Measurements from ENCODE around the gene ZFYVE16. TPM values are rescaled to one million over a fixed set of nuclear protein-coding genes. Genes with fewer than 3 reads are reported as not detected.
"Not testable (repeated sequence)": the region's sequence is repeated elsewhere in the genome, so short reads cannot be mapped to it uniquely, and the experiment has no call there.

The ZFYVE16 gene
- total RNA-seq, 1 donor from 2014 or later = 80.5 TPM

GRCh38 chr5:80382488-80382887 lies 25.4 kb upstream of the ZFYVE16 start:
- Mint-ChIP-seq H3K36me3 (ENCODE audit: low read depth, unreplicated experiment) (no peaks in the 10 kb centered on the region), H3K4me1 (ENCODE audit: unreplicated experiment) (no peaks in the 10 kb centered on the region), H3K27ac (ENCODE audit: unreplicated experiment) (no peak overlapping the region), H3K9me3 (ENCODE audit: unreplicated experiment) (no peaks in the 10 kb centered on the region), H3K27me3 (ENCODE audit: unreplicated experiment) (peaks cover 4% of the 10 kb centered on the region), H3K4me3 (ENCODE audit: unreplicated experiment) (no peak overlapping the region)
- TF ChIP-seq, protein P1, sequence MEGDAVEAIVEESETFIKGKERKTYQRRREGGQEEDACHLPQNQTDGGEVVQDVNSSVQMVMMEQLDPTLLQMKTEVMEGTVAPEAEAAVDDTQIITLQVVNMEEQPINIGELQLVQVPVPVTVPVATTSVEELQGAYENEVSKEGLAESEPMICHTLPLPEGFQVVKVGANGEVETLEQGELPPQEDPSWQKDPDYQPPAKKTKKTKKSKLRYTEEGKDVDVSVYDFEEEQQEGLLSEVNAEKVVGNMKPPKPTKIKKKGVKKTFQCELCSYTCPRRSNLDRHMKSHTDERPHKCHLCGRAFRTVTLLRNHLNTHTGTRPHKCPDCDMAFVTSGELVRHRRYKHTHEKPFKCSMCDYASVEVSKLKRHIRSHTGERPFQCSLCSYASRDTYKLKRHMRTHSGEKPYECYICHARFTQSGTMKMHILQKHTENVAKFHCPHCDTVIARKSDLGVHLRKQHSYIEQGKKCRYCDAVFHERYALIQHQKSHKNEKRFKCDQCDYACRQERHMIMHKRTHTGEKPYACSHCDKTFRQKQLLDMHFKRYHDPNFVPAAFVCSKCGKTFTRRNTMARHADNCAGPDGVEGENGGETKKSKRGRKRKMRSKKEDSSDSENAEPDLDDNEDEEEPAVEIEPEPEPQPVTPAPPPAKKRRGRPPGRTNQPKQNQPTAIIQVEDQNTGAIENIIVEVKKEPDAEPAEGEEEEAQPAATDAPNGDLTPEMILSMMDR (IDR thresholded peaks at IDR 0.05; ENCODE audit: unreplicated experiment) = no peak
- no peak for DNase-seq (ENCODE audit: low spot score)

- Mint-ChIP-seq H3K27me3 (ENCODE audit: unreplicated experiment) (peaks cover 4% of the 10 kb centered on the region), H3K36me3 (ENCODE audit: low read depth, unreplicated experiment) (no peaks in the 10 kb centered on the region), H3K27ac (ENCODE audit: unreplicated experiment) (no peak overlapping the region), H3K4me1 (ENCODE audit: unreplicated experiment) (no peaks in the 10 kb centered on the region), H3K9me3 (ENCODE audit: unreplicated experiment) (no peaks in the 10 kb centered on the region), H3K4me3 (ENCODE audit: unreplicated experiment) (no peak overlapping the region)
- TF ChIP-seq, protein P1 (IDR thresholded peaks at IDR 0.05; ENCODE audit: unreplicated experiment) = no peak
- DNase-seq (ENCODE audit: low spot score) = no peak
Observed at GRCh38 chr5:80387063-80387768, 20.6 kb upstream of the ZFYVE16 start.

DNA sequence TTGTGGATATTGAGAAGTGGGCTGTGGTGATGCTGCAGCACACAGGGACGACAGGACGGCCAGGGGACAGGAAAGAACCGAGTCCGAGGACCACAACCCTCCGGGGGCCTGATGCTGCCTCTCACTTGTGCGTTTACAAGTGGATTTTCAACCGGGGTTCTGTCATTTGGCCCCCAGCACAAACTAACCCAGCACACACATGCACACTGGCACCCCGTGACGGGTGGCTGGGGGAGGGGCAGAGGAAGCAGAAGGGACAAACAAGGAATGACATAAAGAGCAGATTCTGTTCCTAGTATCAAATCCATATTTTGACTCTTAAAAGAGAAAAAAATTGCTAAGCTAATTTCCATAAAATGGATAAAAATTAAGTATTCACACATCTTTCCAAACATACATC lies 18.3 kb upstream of the ZFYVE16 start:
- TF ChIP-seq, protein P1 (IDR thresholded peaks at IDR 0.05; ENCODE audit: unreplicated experiment) = no peak
- H3K27ac Mint-ChIP-seq (ENCODE audit: unreplicated experiment) = no peak overlapping the region
- DNase-seq (ENCODE audit: low spot score) = no peak
- no peaks in the 10 kb centered on the region for H3K36me3 Mint-ChIP-seq (ENCODE audit: low read depth, unreplicated experiment)
- H3K27me3 Mint-ChIP-seq (ENCODE audit: unreplicated experiment) = peaks cover 4% of the 10 kb centered on the region
- no peak overlapping the region for H3K4me3 Mint-ChIP-seq (ENCODE audit: unreplicated experiment)
- no peaks in the 10 kb centered on the region for H3K4me1 Mint-ChIP-seq (ENCODE audit: unreplicated experiment)
- H3K9me3 Mint-ChIP-seq (ENCODE audit: unreplicated experiment) = no peaks in the 10 kb centered on the region

- H3K36me3 Mint-ChIP-seq (ENCODE audit: low read depth, unreplicated experiment); H3K27ac Mint-ChIP-seq (ENCODE audit: unreplicated experiment); H3K4me3 Mint-ChIP-seq (ENCODE audit: unreplicated experiment); H3K9me3 Mint-ChIP-seq (ENCODE audit: unreplicated experiment); H3K27me3 Mint-ChIP-seq (ENCODE audit: unreplicated experiment); DNase-seq (ENCODE audit: low spot score); H3K4me1 Mint-ChIP-seq (ENCODE audit: unreplicated experiment): not testable (repeated sequence)
Observed at GRCh38 chr5:80390413-80390812, 17.5 kb upstream of the ZFYVE16 start.

- not testable (repeated sequence) for H3K4me3 Mint-ChIP-seq (ENCODE audit: unreplicated experiment); DNase-seq (ENCODE audit: low spot score); H3K9me3 Mint-ChIP-seq (ENCODE audit: unreplicated experiment); H3K27ac Mint-ChIP-seq (ENCODE audit: unreplicated experiment); H3K4me1 Mint-ChIP-seq (ENCODE audit: unreplicated experiment); H3K27me3 Mint-ChIP-seq (ENCODE audit: unreplicated experiment); H3K36me3 Mint-ChIP-seq (ENCODE audit: low read depth, unreplicated experiment)
Observed at GRCh38 chr5:80391267-80391666, 16.6 kb upstream of the ZFYVE16 start.

DNA sequence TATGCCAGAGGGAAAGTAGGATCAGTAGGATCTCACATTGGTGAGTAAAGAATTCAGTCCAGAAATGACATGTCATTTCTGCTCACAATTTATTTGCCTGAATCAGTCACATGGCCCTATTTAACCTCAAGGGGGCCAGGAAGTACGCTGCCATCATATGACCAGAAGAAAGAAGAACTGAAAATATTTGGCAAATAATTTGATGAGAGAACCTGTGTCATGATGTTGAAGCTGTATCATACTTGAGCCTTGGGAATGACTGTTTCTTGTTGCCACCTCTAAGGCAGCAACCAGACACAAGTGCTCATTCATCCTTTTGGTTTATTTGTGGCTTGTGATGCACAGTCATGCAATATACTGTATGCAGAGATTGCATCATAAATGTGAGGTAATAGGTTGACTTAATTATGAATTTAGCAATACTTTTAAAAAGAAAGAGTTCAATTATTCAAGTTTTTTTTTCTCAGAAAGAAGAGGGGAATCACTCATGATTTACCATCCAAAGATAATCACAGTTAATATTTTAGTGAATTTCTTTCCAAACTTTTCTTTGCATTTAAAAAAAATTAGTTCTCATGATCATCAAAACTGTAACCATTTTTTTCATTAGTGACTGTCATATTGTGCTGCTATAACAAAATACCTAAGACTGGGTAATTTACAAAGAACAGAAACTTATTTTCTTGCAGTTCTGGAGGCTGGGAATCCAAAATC lies 8.2 kb upstream of the ZFYVE16 start:
- Mint-ChIP-seq H3K4me3 (ENCODE audit: unreplicated experiment) (no peak overlapping the region), H3K27ac (ENCODE audit: unreplicated experiment) (no peak overlapping the region), H3K9me3 (ENCODE audit: unreplicated experiment) (no peaks in the 10 kb centered on the region), H3K4me1 (ENCODE audit: unreplicated experiment) (no peaks in the 10 kb centered on the region), H3K27me3 (ENCODE audit: unreplicated experiment) (no peaks in the 10 kb centered on the region), H3K36me3 (ENCODE audit: low read depth, unreplicated experiment) (no peaks in the 10 kb centered on the region)
- TF ChIP-seq, protein P1 (IDR thresholded peaks at IDR 0.05; ENCODE audit: unreplicated experiment) = no peak
- DNase-seq (ENCODE audit: low spot score) = no peak

DNA sequence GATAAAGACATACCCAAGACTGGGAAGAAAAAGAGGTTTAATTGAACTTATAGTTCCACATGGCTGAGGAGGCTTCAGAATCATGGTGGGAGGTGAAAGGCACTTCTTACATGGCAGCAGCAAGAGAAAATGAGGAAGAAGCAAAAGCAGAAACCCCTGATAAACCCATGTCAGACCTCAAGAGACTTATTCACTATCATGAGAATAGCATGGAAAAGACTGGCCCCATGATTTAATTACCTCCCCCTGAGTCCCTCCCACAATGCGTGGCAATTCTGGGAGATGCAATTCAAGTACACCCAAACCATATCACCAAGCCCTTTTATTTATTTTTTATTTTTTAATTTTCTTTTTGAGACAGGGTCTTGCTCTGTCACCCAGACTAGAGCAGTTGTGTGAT lies 7.5 kb upstream of the ZFYVE16 start:
- DNase-seq (ENCODE audit: low spot score); H3K27me3 Mint-ChIP-seq (ENCODE audit: unreplicated experiment); H3K4me1 Mint-ChIP-seq (ENCODE audit: unreplicated experiment); H3K4me3 Mint-ChIP-seq (ENCODE audit: unreplicated experiment); H3K9me3 Mint-ChIP-seq (ENCODE audit: unreplicated experiment); H3K36me3 Mint-ChIP-seq (ENCODE audit: low read depth, unreplicated experiment); H3K27ac Mint-ChIP-seq (ENCODE audit: unreplicated experiment): not testable (repeated sequence)

Measured in endothelial cell (in vitro differentiated cells).